ENCODE results near the gene ARL17B. TPM values are rescaled to one million over a fixed set of nuclear protein-coding genes. Genes with fewer than 3 reads are reported as not detected.
A peak's percentile ranks its signal among the peaks of the same experiment; 100 is the strongest.
"Not testable (repeated sequence)": the region's sequence is repeated elsewhere in the genome, so short reads cannot be mapped to it uniquely, and the experiment has no call there.

The ARL17B gene
- total RNA-seq, 1 donor from 2014 or later, result 9.5 TPM

DNA sequence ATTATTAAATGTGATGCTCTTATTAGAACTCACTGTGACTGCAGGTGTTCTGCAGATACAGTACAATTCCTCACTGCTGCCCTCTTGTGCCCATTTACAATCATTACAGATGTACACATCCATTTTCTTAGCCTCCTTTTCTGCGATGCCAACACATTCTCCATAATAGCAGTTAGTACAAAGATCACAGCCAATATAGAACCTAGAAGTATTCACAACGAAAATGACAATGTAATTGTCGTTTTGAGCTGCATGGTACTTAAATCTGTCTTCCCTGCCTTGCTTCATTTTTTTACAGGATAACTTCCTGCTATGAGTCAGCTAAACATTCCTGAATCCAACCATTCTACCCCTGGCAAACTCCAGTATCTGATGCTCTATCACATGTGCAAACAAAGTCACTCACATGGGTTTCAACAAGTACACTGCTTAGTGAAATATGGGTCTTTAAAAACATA is 74.8 kb downstream of the ARL17B start:
- not testable (repeated sequence) for H3K4me3 Mint-ChIP-seq (ENCODE audit: unreplicated experiment); H3K27me3 Mint-ChIP-seq (ENCODE audit: unreplicated experiment); H3K36me3 Mint-ChIP-seq (ENCODE audit: low read depth, unreplicated experiment); H3K9me3 Mint-ChIP-seq (ENCODE audit: unreplicated experiment)
- TF ChIP-seq, protein P1, sequence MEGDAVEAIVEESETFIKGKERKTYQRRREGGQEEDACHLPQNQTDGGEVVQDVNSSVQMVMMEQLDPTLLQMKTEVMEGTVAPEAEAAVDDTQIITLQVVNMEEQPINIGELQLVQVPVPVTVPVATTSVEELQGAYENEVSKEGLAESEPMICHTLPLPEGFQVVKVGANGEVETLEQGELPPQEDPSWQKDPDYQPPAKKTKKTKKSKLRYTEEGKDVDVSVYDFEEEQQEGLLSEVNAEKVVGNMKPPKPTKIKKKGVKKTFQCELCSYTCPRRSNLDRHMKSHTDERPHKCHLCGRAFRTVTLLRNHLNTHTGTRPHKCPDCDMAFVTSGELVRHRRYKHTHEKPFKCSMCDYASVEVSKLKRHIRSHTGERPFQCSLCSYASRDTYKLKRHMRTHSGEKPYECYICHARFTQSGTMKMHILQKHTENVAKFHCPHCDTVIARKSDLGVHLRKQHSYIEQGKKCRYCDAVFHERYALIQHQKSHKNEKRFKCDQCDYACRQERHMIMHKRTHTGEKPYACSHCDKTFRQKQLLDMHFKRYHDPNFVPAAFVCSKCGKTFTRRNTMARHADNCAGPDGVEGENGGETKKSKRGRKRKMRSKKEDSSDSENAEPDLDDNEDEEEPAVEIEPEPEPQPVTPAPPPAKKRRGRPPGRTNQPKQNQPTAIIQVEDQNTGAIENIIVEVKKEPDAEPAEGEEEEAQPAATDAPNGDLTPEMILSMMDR (IDR thresholded peaks at IDR 0.05; ENCODE audit: unreplicated experiment), result peak; percentile 90
- H3K27ac Mint-ChIP-seq (ENCODE audit: unreplicated experiment), result peak overlapping the region; percentile 22
- H3K4me1 Mint-ChIP-seq (ENCODE audit: unreplicated experiment), result peaks cover 11% of the 10 kb centered on the region
- peak; percentile 82 for DNase-seq (ENCODE audit: low spot score)

DNA sequence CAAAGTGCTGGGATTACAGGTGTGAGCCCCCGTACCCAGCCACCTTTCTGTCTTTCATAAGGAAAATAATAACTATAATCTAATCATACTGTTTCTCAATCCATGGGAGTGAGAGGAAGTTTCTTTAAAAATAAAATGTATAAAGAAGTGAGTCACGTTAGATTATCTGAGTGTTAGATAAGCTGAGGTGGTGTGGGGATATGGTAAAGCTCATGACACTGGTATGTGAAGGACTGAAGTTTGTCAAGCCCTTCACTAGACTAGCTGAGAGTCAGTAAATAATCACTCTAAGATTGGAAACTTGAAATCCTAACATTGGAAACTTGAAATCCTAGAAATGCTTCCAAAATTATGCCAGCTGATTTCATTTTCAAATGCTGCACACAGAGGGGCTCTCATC is 76.1 kb downstream of the ARL17B start:
- DNase-seq (ENCODE audit: low spot score); H3K27me3 Mint-ChIP-seq (ENCODE audit: unreplicated experiment); H3K27ac Mint-ChIP-seq (ENCODE audit: unreplicated experiment); H3K36me3 Mint-ChIP-seq (ENCODE audit: low read depth, unreplicated experiment); H3K4me1 Mint-ChIP-seq (ENCODE audit: unreplicated experiment); H3K9me3 Mint-ChIP-seq (ENCODE audit: unreplicated experiment); H3K4me3 Mint-ChIP-seq (ENCODE audit: unreplicated experiment): not testable (repeated sequence)

DNA sequence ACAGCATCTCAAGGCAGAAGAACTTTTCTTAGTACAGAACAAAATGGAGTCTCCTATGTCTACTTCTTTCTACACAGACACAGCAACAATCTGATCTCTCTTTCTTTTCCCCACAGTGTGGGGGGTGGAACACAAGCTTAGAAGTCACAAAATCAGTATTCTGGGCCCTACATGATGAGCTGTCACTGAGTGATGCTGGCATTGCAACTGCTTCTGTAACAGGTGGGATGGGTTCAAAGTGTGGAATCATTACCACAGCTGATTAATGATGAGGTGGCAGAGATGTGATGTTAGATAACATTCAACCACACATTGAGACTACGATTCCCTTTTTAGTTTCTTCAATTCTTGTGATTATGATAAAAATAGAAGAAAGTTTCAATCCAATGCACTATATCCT is 77.1 kb downstream of the ARL17B start:
- DNase-seq (ENCODE audit: low spot score); H3K9me3 Mint-ChIP-seq (ENCODE audit: unreplicated experiment); H3K27ac Mint-ChIP-seq (ENCODE audit: unreplicated experiment); H3K4me3 Mint-ChIP-seq (ENCODE audit: unreplicated experiment); H3K27me3 Mint-ChIP-seq (ENCODE audit: unreplicated experiment); H3K36me3 Mint-ChIP-seq (ENCODE audit: low read depth, unreplicated experiment); H3K4me1 Mint-ChIP-seq (ENCODE audit: unreplicated experiment): not testable (repeated sequence)

DNA sequence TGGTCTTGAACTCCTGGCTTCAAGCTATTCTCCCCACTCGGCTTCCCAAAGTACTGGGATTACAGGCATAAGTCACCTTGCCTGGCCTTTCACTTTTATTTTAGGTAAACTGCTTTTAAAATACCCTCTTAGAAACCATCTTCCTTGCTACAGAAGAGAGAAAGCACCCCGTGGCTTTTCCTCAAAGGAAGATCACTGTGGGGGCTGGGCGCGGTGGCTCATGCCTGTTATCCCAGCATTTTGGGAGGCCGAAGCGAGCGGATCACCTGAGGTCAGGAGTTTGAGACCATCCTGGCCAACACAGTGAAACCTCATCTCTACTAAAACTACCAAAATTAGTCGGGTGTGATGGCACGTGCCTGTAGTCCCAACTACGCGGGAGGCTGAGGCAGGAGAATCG is 78.9 kb downstream of the ARL17B start:
- not testable (repeated sequence) for H3K4me1 Mint-ChIP-seq (ENCODE audit: unreplicated experiment); H3K4me3 Mint-ChIP-seq (ENCODE audit: unreplicated experiment); H3K9me3 Mint-ChIP-seq (ENCODE audit: unreplicated experiment); H3K27ac Mint-ChIP-seq (ENCODE audit: unreplicated experiment); H3K27me3 Mint-ChIP-seq (ENCODE audit: unreplicated experiment); DNase-seq (ENCODE audit: low spot score); H3K36me3 Mint-ChIP-seq (ENCODE audit: low read depth, unreplicated experiment)

DNA sequence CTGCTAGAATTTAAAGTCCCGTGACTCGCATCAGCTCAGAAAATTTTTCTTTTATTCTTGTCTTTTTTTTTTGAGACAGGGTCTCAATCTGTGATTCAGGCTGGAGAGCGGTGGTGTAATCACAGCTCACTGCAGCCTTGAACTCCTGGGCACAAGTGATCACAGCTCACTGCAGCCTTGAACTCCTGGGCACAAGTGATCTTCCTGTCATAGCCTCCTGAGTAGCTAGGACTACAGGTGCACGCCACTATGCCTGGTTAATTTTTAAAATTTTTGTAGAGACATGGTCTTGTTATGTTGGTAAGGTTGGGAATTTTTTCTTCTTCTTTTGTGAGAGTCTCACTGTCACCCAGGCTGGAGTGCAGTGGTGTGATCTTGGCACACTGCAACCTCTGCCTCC is 80.2 kb downstream of the ARL17B start:
- not testable (repeated sequence) for H3K4me3 Mint-ChIP-seq (ENCODE audit: unreplicated experiment); H3K9me3 Mint-ChIP-seq (ENCODE audit: unreplicated experiment); H3K27ac Mint-ChIP-seq (ENCODE audit: unreplicated experiment); H3K27me3 Mint-ChIP-seq (ENCODE audit: unreplicated experiment); H3K36me3 Mint-ChIP-seq (ENCODE audit: low read depth, unreplicated experiment); DNase-seq (ENCODE audit: low spot score)
- H3K4me1 Mint-ChIP-seq (ENCODE audit: unreplicated experiment), result peaks cover 11% of the 10 kb centered on the region

DNA sequence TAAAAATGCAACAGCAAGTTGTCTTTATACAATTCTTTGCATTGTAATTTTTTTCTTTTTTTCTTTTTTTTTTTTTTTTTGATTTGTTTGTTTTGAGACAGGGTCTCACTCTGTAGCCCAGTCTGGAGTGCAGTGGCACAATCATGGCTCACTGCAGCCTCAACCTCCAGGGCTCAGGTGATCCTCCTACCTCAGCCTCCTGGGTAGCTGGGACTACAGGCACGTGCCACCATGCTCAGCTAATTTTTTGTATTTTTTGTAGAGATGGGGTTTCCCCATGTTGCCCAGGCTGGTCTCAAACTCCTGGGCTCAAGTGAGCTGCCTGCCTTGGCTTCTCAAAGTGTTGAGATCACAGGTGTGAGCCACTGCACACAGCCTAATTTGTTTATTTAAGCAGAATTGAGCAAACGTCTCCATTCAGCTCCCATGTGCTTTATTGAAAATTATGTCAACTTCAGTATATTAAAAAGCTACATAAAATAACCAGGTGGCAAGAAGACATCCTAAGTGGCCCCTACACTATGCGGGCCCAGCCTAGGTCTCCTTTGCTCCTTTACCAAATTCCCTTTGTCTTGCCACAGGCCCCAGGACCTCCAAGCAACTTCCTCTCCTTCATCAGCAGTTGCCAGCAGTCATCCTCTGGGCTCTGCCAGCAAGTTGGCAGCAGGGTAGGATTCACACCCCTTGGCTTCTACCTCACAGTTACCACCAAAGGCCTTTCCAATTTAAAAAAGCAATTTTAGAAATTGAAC is 84.7 kb downstream of the ARL17B start:
- H3K36me3 Mint-ChIP-seq (ENCODE audit: low read depth, unreplicated experiment); DNase-seq (ENCODE audit: low spot score); H3K4me3 Mint-ChIP-seq (ENCODE audit: unreplicated experiment); H3K27me3 Mint-ChIP-seq (ENCODE audit: unreplicated experiment); H3K9me3 Mint-ChIP-seq (ENCODE audit: unreplicated experiment): not testable (repeated sequence)
- Mint-ChIP-seq H3K4me1 (ENCODE audit: unreplicated experiment) (peaks cover 11% of the 10 kb centered on the region), H3K27ac (ENCODE audit: unreplicated experiment) (peak overlapping the region; percentile 39)

DNA sequence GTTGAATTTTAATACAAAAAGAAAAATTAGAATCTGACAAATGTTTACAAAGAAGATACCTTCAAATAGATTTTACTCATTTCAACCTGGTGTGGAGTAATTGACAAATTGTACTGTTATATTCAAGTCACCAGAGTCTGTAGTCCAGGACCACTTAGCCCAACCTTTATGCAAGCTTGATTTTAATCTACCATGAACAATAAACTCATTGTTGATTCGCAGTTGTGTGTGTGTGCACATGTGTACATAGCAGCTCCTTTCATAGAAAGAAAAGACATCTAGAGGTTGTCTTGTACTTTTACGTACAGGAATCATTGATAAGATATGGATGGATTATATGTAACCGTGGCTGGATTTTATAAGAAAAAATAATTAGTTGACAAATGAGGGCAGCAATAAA is 87.3 kb downstream of the ARL17B start:
- Mint-ChIP-seq H3K4me1 (ENCODE audit: unreplicated experiment) (peaks cover 11% of the 10 kb centered on the region), H3K27me3 (ENCODE audit: unreplicated experiment) (peaks cover 4% of the 10 kb centered on the region), H3K4me3 (ENCODE audit: unreplicated experiment) (no peak overlapping the region), H3K9me3 (ENCODE audit: unreplicated experiment) (no peaks in the 10 kb centered on the region), H3K36me3 (ENCODE audit: low read depth, unreplicated experiment) (no peaks in the 10 kb centered on the region), H3K27ac (ENCODE audit: unreplicated experiment) (no peak overlapping the region)
- DNase-seq (ENCODE audit: low spot score), result no peak
- TF ChIP-seq, protein P1 (IDR thresholded peaks at IDR 0.05; ENCODE audit: unreplicated experiment), result no peak

All from endothelial cell (in vitro differentiated cells).